IPS DF 6.9 (cell line): Measurements from ENCODE around the gene MKLN1.

Experiments
- DNase-seq: peaks from one replicate; pipeline ENCODE4 v3.0.0-alpha.2; 2013; ENCODE audit warnings: low read depth, low spot score
- H3K27ac ChIP-seq: one replicate; pipeline ENCODE4 v1.5.1; 2013; ENCODE audit warnings: low read length, control low read depth
- H3K27me3 ChIP-seq: 2 replicates; pipeline ENCODE4 v1.6.1; 2013; ENCODE audit warnings: mild to moderate bottlenecking, low read length; ENCODE audit not compliant: control insufficient read depth, insufficient read depth
- H3K36me3 ChIP-seq: 2 replicates; pipeline ENCODE4 v1.6.1; 2013; ENCODE audit warnings: low read length; ENCODE audit not compliant: control insufficient read depth, insufficient read depth
- H3K4me1 ChIP-seq: 2 replicates; pipeline ENCODE4 v1.6.1; 2013; ENCODE audit warnings: low read length; ENCODE audit not compliant: control insufficient read depth, insufficient read depth
- H3K4me3 ChIP-seq: 2 replicates; pipeline ENCODE4 v1.5.1; 2013; ENCODE audit warnings: mild to moderate bottlenecking, low read length
- H3K9me3 ChIP-seq: 2 replicates; pipeline ENCODE4 v1.6.1; 2013; ENCODE audit warnings: low read length, inconsistent platforms; ENCODE audit not compliant: control insufficient read depth, insufficient read depth
- WGBS: extraction: QIAGEN DNeasy Blood & Tissue Kit; methylation state at CpG from one replicate; pipeline ENCODE4 v1.1.7; 2013; ENCODE audit warnings: mixed read lengths, missing lambda C conversion rate; ENCODE audit not compliant: insufficient read length, insufficient coverage; 5-methylcytosine and 5-hydroxymethylcytosine counted together

The MKLN1 gene

DNA sequence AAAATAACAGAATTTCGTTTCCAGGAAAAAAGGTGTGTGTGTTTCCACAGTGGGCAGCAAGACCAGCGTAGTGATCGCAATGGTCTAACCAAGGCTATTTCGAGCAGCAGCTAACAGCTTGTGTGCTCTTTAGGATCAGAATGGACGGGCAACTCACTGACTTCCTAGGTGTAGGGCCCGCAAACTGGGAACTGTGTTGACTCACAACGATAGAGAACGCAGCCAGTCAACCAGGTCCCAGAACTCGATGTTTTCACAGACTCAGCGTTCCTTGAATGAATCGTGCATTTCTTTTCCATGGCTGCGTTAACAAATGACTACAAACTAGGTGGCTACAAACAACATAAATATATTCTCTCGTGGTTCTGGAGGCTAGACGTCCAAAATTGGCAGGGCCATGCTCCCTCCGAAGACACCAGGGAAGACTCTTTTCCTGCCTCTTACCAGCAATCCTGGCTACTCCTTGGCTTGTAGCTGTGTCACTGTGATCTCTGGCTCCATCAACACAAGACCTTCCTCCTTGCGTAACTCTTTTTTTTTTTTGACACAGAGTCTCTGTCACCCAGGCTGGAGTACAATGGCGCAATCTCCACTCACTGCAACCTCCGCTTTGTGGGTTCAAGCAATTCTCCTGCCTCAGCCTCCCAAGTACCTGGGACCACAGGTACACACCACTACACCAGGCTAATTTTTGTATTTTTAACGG, 189.7 kb downstream of the MKLN1 start:
- DNase-seq = no peak
- no peaks in the 10 kb centered on the region for H3K27me3 ChIP-seq
- no peak overlapping the region for H3K27ac ChIP-seq
- H3K4me1 ChIP-seq = peaks cover 13% of the 10 kb centered on the region
- no CpG with 5 or more reads among the region's 19 CpGs for WGBS
- H3K4me3 ChIP-seq = no peak overlapping the region
- no peaks in the 10 kb centered on the region for H3K9me3 ChIP-seq
- peaks cover 3% of the 10 kb centered on the region; the same call in 1 of the 2 replicates for H3K36me3 ChIP-seq

DNA sequence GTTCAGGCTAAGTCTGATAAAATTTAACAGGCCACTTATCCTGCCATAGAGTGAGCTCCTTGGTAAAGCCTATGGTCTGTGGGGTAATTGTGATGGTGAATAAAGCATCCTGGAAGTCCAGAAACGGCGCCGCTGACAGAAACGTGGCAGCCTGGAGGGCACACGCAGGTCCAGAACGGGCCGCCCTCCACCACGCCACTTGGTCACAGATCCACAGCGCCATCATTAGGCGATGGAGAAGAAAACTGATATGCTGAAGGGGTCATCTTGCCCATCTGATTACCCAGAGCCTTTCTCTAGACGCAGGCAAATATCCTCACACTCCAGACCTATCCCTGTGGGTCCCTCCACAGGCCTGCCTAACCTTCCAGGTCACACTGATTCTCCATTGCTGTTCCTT, 190.9 kb downstream of the MKLN1 start:
- no peaks in the 10 kb centered on the region for H3K9me3 ChIP-seq
- peaks cover 3% of the 10 kb centered on the region; the same call in 1 of the 2 replicates for H3K36me3 ChIP-seq
- peaks cover 13% of the 10 kb centered on the region for H3K4me1 ChIP-seq
- H3K4me3 ChIP-seq = no peak overlapping the region
- H3K27ac ChIP-seq = no peak overlapping the region
- no CpG with 5 or more reads among the region's 11 CpGs for WGBS
- H3K27me3 ChIP-seq = no peaks in the 10 kb centered on the region
- no peak for DNase-seq

GRCh38 chr7:131521651-131522163, 194.0 kb downstream of the MKLN1 start:
- Histone ChIP-seq H3K4me1 (peaks cover 12% of the 10 kb centered on the region), H3K4me3 (no peak overlapping the region), H3K36me3 (peaks cover 3% of the 10 kb centered on the region; the same call in 1 of the 2 replicates), H3K27ac (no peak overlapping the region), H3K9me3 (no peaks in the 10 kb centered on the region), H3K27me3 (no peaks in the 10 kb centered on the region)
- no CpG with 5 or more reads among the region's 7 CpGs for WGBS
- no peak for DNase-seq

GRCh38 chr7:131522325-131522930, 194.8 kb downstream of the MKLN1 start:
- H3K36me3 ChIP-seq = no peaks in the 10 kb centered on the region
- H3K4me3 ChIP-seq = no peak overlapping the region
- peaks cover 10% of the 10 kb centered on the region for H3K4me1 ChIP-seq
- H3K27me3 ChIP-seq = no peaks in the 10 kb centered on the region
- no peak overlapping the region for H3K27ac ChIP-seq
- H3K9me3 ChIP-seq = no peaks in the 10 kb centered on the region
- DNase-seq = no peak
- WGBS = no CpG with 5 or more reads among the region's 11 CpGs

GRCh38 chr7:131524115-131524514, 196.4 kb downstream of the MKLN1 start:
- H3K4me1 ChIP-seq = peaks cover 11% of the 10 kb centered on the region

DNA sequence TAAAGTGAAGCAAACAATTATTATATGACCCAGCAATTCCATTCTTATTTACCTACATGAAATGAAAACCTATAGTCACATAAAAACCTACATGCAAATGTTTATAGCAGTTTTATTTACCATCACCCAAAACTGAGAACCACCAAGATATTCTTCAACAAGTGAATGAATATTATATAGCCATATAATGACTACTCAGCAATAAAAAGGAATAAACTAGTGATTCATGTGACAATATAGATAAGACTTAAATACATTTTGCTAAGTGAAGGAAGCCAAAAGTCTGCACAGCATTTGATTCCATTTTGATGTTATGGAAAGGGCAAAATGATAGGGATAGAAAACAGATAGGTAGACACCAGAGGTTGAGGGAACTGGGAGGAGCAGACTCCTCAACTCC, 197.0 kb downstream of the MKLN1 start:
- Histone ChIP-seq H3K36me3 (peaks cover 2% of the 10 kb centered on the region; the same call in 1 of the 2 replicates), H3K4me3 (no peak overlapping the region), H3K27ac (no peak overlapping the region), H3K4me1 (peaks cover 15% of the 10 kb centered on the region), H3K27me3 (no peaks in the 10 kb centered on the region), H3K9me3 (no peaks in the 10 kb centered on the region)
- DNase-seq = no peak

More at GRCh38 chr7:131524115-131524514, 196.4 kb downstream of the MKLN1 start:
- Histone ChIP-seq H3K27me3 (no peaks in the 10 kb centered on the region), H3K27ac (no peak overlapping the region), H3K36me3 (no peaks in the 10 kb centered on the region; the same call in 1 of the 2 replicates), H3K9me3 (no peaks in the 10 kb centered on the region), H3K4me3 (no peak overlapping the region)
- no peak for DNase-seq
- WGBS = no CpG with 5 or more reads among the region's 2 CpGs

GRCh38 chr7:131525820-131526219, 198.1 kb downstream of the MKLN1 start:
- WGBS = no CpG with 5 or more reads among the region's 2 CpGs
- Histone ChIP-seq H3K36me3 (peaks cover 3% of the 10 kb centered on the region; the same call in 1 of the 2 replicates), H3K27ac (no peak overlapping the region), H3K9me3 (no peaks in the 10 kb centered on the region), H3K27me3 (no peaks in the 10 kb centered on the region), H3K4me3 (no peak overlapping the region), H3K4me1 (peaks cover 13% of the 10 kb centered on the region)
- no peak for DNase-seq

DNA sequence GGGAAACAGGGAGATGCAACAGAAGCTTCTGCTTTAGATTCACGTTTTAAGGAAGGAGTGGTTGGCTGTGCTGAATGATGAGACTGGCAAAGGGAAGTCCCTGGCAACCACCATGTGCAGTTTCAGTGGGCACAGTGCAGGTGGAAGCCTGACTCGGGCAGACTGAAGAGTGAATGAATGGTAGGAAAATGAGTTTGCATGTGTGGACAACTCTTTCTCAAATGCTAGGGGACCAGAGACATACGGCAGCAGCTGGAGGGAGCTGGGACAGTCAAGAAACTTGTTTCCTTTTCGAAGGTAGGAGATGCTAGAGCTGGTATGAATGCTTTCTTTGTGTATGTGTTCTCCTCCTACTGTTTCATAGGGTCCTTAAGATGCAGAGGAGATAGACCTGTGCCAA, 199.8 kb downstream of the MKLN1 start:
- no peak overlapping the region for H3K4me3 ChIP-seq
- peaks cover 3% of the 10 kb centered on the region; the same call in 1 of the 2 replicates for H3K36me3 ChIP-seq
- no peak for DNase-seq
- no peak overlapping the region for H3K27ac ChIP-seq
- no peaks in the 10 kb centered on the region for H3K27me3 ChIP-seq
- H3K4me1 ChIP-seq = peaks cover 6% of the 10 kb centered on the region
- H3K9me3 ChIP-seq = no peaks in the 10 kb centered on the region
- no CpG with 5 or more reads among the region's 4 CpGs for WGBS

DNA sequence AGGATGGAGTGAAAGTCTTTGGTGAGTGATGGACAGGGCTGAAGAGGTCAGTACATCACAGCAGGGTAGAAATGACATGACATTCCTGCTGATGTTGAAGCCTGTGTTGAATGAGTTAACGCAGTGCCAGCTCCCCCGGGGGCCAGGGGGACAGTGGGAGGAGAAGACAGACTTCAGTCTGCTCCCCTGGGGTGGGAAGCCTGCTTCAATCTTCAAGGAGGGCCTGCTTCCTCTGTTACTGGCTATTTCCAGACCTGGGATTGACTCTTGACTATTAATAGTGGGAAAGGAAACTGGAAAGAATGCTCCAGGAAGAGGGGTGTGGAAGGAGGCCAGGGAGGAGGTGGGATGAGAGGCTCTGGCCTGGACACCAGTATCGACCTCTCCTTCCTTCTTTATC, 201.5 kb downstream of the MKLN1 start:
- H3K4me3 ChIP-seq = no peak overlapping the region
- no peak for DNase-seq
- no peaks in the 10 kb centered on the region for H3K27me3 ChIP-seq
- H3K9me3 ChIP-seq = no peaks in the 10 kb centered on the region
- no peak overlapping the region for H3K27ac ChIP-seq
- H3K4me1 ChIP-seq = peaks cover 8% of the 10 kb centered on the region
- peaks cover 6% of the 10 kb centered on the region; the same call in 1 of the 2 replicates for H3K36me3 ChIP-seq
- no CpG with 5 or more reads among the region's 3 CpGs for WGBS

- H3K36me3 ChIP-seq = peaks cover 8% of the 10 kb centered on the region; the same call in 1 of the 2 replicates
- H3K4me1 ChIP-seq = peaks cover 8% of the 10 kb centered on the region
- no CpG with 5 or more reads among the region's 11 CpGs for WGBS
- no peak overlapping the region for H3K4me3 ChIP-seq
- DNase-seq = no peak
- H3K9me3 ChIP-seq = no peaks in the 10 kb centered on the region
- no peak overlapping the region for H3K27ac ChIP-seq
- no peaks in the 10 kb centered on the region for H3K27me3 ChIP-seq
These were observed 201.9 kb downstream of the MKLN1 start for GRCh38 chr7:131529617-131530016.
